ENCODE results near the gene SLC26A9. TPM values are rescaled to one million over a fixed set of nuclear protein-coding genes. Genes with fewer than 3 reads are reported as not detected.

Gene SLC26A9
- total RNA-seq, 1 experiment from 2014 or later, result not detected

Other genes starting within 250 kb of the SLC26A9 start
- 210 TPM for gene NUCKS1, start 193.3 kb downstream of the SLC26A9 start, total RNA-seq (2021; ENCODE audit: unreplicated experiment)
- 15.1 TPM for gene RAB29, start 168.0 kb downstream of the SLC26A9 start, total RNA-seq (2021; ENCODE audit: unreplicated experiment)
- gene SLC41A1, start 130.3 kb downstream of the SLC26A9 start, total RNA-seq (2021; ENCODE audit: unreplicated experiment), result 33.3 TPM
- gene PM20D1, start 93.3 kb downstream of the SLC26A9 start, total RNA-seq (2021; ENCODE audit: unreplicated experiment), result 0.13 TPM
- gene RAB7B, start 59.9 kb upstream of the SLC26A9 start, total RNA-seq (2021; ENCODE audit: unreplicated experiment), result 0.05 TPM
- not detected for gene CTSE, start 80.4 kb upstream of the SLC26A9 start, total RNA-seq (2021; ENCODE audit: unreplicated experiment)
- not detected for gene RHEX, start 109.7 kb upstream of the SLC26A9 start, total RNA-seq (2021; ENCODE audit: unreplicated experiment)
- not detected for gene AVPR1B, start 173.9 kb upstream of the SLC26A9 start, total RNA-seq (2021; ENCODE audit: unreplicated experiment)